Astrocyte of the cerebellum (primary cell): ENCODE results near the gene SSH2.

Source experiments
- DNase-seq: peaks from one replicate; pipeline ENCODE4 v3.0.0-alpha.2; 2011; ENCODE audit warnings: low read depth
- H3K4me3 ChIP-seq: 2 replicates; pipeline ENCODE4 v1.5.1; 2011; ENCODE audit warnings: mild to moderate bottlenecking, low read depth, low read length, moderate library complexity
- CTCF ChIP-seq: IDR thresholded peaks from 2 replicates; pipeline ENCODE4 v1.5.1; 2012; ENCODE audit warnings: low read length, low read depth, moderate library complexity, mild to moderate bottlenecking; ENCODE audit errors: missing control alignments
- in situ Hi-C: cut with HindIII; loops from 2 replicates; pipeline ENCODE4 v1.10.0; 2017; ENCODE audit warnings: low sequenced_read_pairs

Gene SSH2

DNA sequence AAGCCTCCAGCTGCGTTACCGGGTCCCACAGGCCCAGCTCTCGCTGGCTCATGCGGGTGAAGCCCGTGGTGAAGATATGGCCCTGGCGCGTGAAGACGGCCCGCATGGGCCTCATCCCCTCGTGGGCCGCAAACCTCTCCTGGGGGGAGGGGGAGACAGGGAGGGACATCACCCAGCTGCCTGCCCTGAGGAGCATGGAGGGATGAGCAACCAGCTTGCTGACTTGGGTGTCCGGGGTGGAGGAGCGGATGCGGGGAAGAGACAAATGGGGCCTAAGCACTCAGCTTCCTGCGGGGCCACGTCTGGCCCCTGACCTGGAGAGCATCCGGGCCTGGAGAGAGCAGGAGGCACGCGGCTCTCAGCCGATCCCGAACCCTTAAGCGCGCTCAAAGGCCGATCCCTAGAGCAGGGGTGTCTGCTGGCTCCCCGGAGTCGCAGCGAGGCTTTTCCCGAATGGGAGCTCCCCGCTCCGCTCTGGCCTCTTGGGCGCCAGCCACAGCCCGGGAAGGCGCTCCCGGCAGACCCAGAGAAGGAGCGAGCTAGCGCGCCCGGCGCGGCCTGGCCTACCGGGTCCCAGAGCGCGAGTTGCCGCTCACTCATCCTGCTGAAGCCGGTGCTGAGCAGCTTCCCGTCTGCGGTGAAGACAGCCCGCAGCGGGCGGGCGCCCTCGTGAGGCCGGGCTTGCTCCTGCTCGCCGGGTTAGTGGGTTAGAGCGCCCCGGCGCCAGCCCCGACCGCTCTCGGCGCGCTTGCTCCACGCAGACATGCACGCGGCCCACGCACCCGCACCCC lies 312.4 kb downstream of the SSH2 start:
- DNase-seq: no peak
- H3K4me3 ChIP-seq: peak overlapping the region; percentile 5
- in situ Hi-C loops: no loop called here
- peak; percentile 57 for TF ChIP-seq CTCF

GRCh38 chr17:29617125-29617480 lies 312.9 kb downstream of the SSH2 start:
- TF ChIP-seq CTCF: peak; percentile 61
- no peak overlapping the region for H3K4me3 ChIP-seq
- DNase-seq: no peak

GRCh38 chr17:29616300-29617048 lies 313.6 kb downstream of the SSH2 start:
- in situ Hi-C loops: no loop called here
- no peak for DNase-seq
- H3K4me3 ChIP-seq: no peak overlapping the region
- no peak for TF ChIP-seq CTCF

More at GRCh38 chr17:29617125-29617480, 312.9 kb downstream of the SSH2 start:
- in situ Hi-C loops: no loop called here

GRCh38 chr17:29615492-29616299 lies 314.3 kb downstream of the SSH2 start:
- TF ChIP-seq CTCF: no peak
- no peak for DNase-seq
- in situ Hi-C loops: no loop called here
- peak overlapping the region; percentile 29 for H3K4me3 ChIP-seq

GRCh38 chr17:29615048-29615385 lies 315.0 kb downstream of the SSH2 start:
- peak overlapping the region; percentile 29 for H3K4me3 ChIP-seq
- in situ Hi-C loops: no loop called here
- no peak for DNase-seq
- no peak for TF ChIP-seq CTCF

- TF ChIP-seq CTCF: no peak
- in situ Hi-C loops: no loop called here
- DNase-seq: no peak
- H3K4me3 ChIP-seq: no peak overlapping the region
Measured at GRCh38 chr17:29614349-29615047, 315.5 kb downstream of the SSH2 start.
